NAMALWA (cell line): Measurements from ENCODE around the gene SNTG2.

Experiments used
- DNase-seq: peaks from one replicate; pipeline ENCODE4 v3.0.0-alpha.2; 2015; ENCODE audit warnings: low spot score

The SNTG2 gene

GRCh38 chr2:1147873-1148612 is 197.4 kb downstream of the SNTG2 start:
- no peak for DNase-seq

- DNase-seq, result no peak
Observed at GRCh38 chr2:1150724-1151511, 200.3 kb downstream of the SNTG2 start.

- DNase-seq, result no peak
Observed at GRCh38 chr2:1152375-1152774, 201.7 kb downstream of the SNTG2 start.

GRCh38 chr2:1153920-1154319 is 203.3 kb downstream of the SNTG2 start:
- DNase-seq, result no peak

- no peak for DNase-seq
Observed at GRCh38 chr2:1154710-1155594, 204.3 kb downstream of the SNTG2 start.

- no peak for DNase-seq
Observed at GRCh38 chr2:1156059-1156458, 205.4 kb downstream of the SNTG2 start.

- no peak for DNase-seq
Observed at GRCh38 chr2:1156531-1156930, 205.9 kb downstream of the SNTG2 start.

GRCh38 chr2:1157107-1157506 is 206.5 kb downstream of the SNTG2 start:
- DNase-seq, result no peak

- no peak for DNase-seq
Observed at GRCh38 chr2:1159013-1159412, 208.4 kb downstream of the SNTG2 start.

GRCh38 chr2:1162246-1162645 is 211.6 kb downstream of the SNTG2 start:
- no peak for DNase-seq

- DNase-seq, result peak; percentile 36
Observed at GRCh38 chr2:1162768-1163584, 212.3 kb downstream of the SNTG2 start.

GRCh38 chr2:1166976-1167375 is 216.3 kb downstream of the SNTG2 start:
- no peak for DNase-seq

GRCh38 chr2:1168846-1169245 is 218.2 kb downstream of the SNTG2 start:
- DNase-seq, result no peak

GRCh38 chr2:1169291-1169949 is 218.8 kb downstream of the SNTG2 start:
- no peak for DNase-seq

GRCh38 chr2:1170241-1170640 is 219.6 kb downstream of the SNTG2 start:
- DNase-seq, result no peak

- no peak for DNase-seq
Observed at GRCh38 chr2:1170711-1171110, 220.1 kb downstream of the SNTG2 start.

- DNase-seq, result no peak
Observed at GRCh38 chr2:1173528-1173927, 222.9 kb downstream of the SNTG2 start.

GRCh38 chr2:1181893-1182292 is 231.2 kb downstream of the SNTG2 start:
- no peak for DNase-seq

GRCh38 chr2:1183300-1183699 is 232.7 kb downstream of the SNTG2 start:
- DNase-seq, result no peak

- DNase-seq, result no peak
Observed at GRCh38 chr2:1186421-1186820, 235.8 kb downstream of the SNTG2 start.

- no peak for DNase-seq
Observed at GRCh38 chr2:1187189-1187588, 236.5 kb downstream of the SNTG2 start.
